ENCODE results near the gene OGG1. TPM values are rescaled to one million over a fixed set of nuclear protein-coding genes. Genes with fewer than 3 reads are reported as not detected.

Gene OGG1
- total and polyA plus RNA-seq, 2 experiments from 2014 or later = 23.0 to 36.5 TPM

DNA sequence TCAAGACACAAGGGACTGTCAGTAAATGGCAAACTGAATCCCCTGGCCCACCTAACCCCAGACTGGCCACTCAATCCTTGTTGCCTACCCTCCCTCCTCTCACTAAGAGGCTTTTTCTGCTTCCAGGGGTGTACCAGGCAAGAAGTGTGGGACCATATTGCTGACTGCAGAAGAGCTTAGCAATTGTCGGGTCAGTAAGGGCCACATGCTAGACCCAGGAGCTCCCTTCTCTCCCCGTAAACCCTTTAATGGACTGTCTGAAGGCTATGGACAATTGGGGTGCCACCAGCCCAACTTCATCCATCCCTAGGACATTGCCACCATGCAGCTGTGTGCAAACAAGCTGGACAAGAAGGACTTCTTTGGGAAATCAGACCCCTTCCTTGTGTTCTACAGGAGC, 37.3 kb upstream of the OGG1 start:
- in situ Hi-C loops (cut with MboI) = no loop called here

DNA sequence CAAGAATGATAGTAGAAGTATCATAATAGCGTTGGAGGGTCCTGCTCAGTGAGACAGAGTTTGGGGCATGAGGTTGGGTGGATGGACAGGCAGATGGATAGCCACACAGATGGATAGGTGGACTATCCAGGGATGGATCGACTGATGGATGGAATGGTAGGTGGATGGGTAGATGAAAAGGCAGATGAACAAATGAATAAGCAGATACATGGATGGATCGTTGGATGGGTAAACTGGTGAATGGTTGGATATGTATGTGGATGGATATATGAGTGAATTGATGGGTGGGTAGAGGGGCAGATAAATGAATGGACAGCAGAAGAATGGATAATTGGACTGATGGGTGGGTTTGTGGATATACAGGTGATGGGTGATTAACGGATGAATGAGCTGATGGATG, 36.6 kb upstream of the OGG1 start:
- no peaks in the 10 kb centered on the region for H3K9me2 ChIP-seq (ENCODE audit: insufficient read depth)
- no peaks in the 10 kb centered on the region for H3K79me2 ChIP-seq (ENCODE audit: insufficient read depth)
- H3K4me3 ChIP-seq = no peak overlapping the region
- DNase-seq = no peak
- H2AFZ ChIP-seq = no peak overlapping the region
- H3K27me3 ChIP-seq (replicated peaks; ENCODE audit: insufficient read depth) = 0 out of 2 replicates have a peak, but pooled peaks cover 10% of the 10 kb centered on the region
- H3K4me2 ChIP-seq (ENCODE audit: unreplicated experiment) = no peak overlapping the region
- no peaks in the 10 kb centered on the region for H3K36me3 ChIP-seq (ENCODE audit: low read depth)
- no peak overlapping the region for H3K9ac ChIP-seq
- no peaks in the 10 kb centered on the region for H4K20me1 ChIP-seq (ENCODE audit: insufficient read depth)
- in situ Hi-C loops (cut with MboI) = no loop called here
- no peaks in the 10 kb centered on the region for H3K9me3 ChIP-seq (ENCODE audit: low read depth)
- WGBS, 2 experiments (ENCODE audit: low coverage in 1 of 2, low lambda C conversion rate in 2 of 2, missing lambda C conversion rate in 2 of 2) = 59 to 66% methylated on average over 4 of the region's 4 CpGs
- H3F3A ChIP-seq (ENCODE audit: insufficient read depth) = 0 out of 2 replicates have a peak, but pooled peaks cover 5% of the 10 kb centered on the region
- H3K27ac ChIP-seq = no peak overlapping the region
- peaks cover 4% of the 10 kb centered on the region; the same call in 1 of the 2 replicates for H3K4me1 ChIP-seq (ENCODE audit: insufficient read depth)
- no peak for TF ChIP-seq EZH2phosphoT487 (IDR thresholded peaks at IDR 0.05; ENCODE audit: insufficient read depth, low read depth)
- TF ChIP-seq EZH2 (IDR thresholded peaks at IDR 0.05; ENCODE audit: insufficient read depth, poor library complexity, severe bottlenecking) = no peak

More for the DNA sequence above, 37.3 kb upstream of the OGG1 start:
- Histone ChIP-seq H3K4me3 (no peak overlapping the region), H3K4me2 (ENCODE audit: unreplicated experiment) (no peak overlapping the region), H3K27me3 (replicated peaks; ENCODE audit: insufficient read depth) (0 out of 2 replicates have a peak, but pooled peaks cover 10% of the 10 kb centered on the region), H3K36me3 (ENCODE audit: low read depth) (no peaks in the 10 kb centered on the region), H3K9ac (no peak overlapping the region), H3K4me1 (ENCODE audit: insufficient read depth) (peaks cover 4% of the 10 kb centered on the region; the same call in 1 of the 2 replicates), H3K27ac (no peak overlapping the region), H2AFZ (no peak overlapping the region), H4K20me1 (ENCODE audit: insufficient read depth) (no peaks in the 10 kb centered on the region), H3K79me2 (ENCODE audit: insufficient read depth) (no peaks in the 10 kb centered on the region), H3K9me2 (ENCODE audit: insufficient read depth) (no peaks in the 10 kb centered on the region), H3F3A (ENCODE audit: insufficient read depth) (0 out of 2 replicates have a peak, but pooled peaks cover 5% of the 10 kb centered on the region), H3K9me3 (ENCODE audit: low read depth) (no peaks in the 10 kb centered on the region)
- 63 to 72% methylated on average over 2 of the region's 2 CpGs for WGBS, 2 experiments (ENCODE audit: low coverage in 1 of 2, low lambda C conversion rate in 2 of 2, missing lambda C conversion rate in 2 of 2)
- DNase-seq = no peak
- TF ChIP-seq EZH2 (IDR thresholded peaks at IDR 0.05; ENCODE audit: insufficient read depth, poor library complexity, severe bottlenecking) = no peak
- TF ChIP-seq EZH2phosphoT487 (IDR thresholded peaks at IDR 0.05; ENCODE audit: insufficient read depth, low read depth) = no peak

DNA sequence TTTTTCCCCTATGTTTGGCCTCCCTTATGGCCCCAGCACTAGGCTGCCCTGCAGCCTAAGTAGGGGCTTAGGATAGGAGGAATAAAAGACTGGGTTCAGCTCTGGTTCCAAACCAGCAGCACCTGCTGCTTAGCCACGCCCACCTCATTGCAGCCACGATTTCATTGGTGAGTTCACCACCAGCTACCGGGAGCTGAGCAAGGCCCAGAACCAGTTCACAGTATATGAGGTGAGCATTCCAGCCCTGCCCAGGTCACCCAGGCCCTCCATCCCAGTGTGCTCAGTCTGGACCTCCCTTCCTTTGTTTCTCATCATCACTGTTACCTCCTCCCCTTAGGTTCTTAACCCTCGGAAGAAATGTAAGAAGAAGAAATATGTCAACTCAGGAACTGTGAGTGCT, 34.6 kb upstream of the OGG1 start:
- Histone ChIP-seq H3K4me1 (ENCODE audit: insufficient read depth) (peaks cover 4% of the 10 kb centered on the region; the same call in 1 of the 2 replicates), H3K79me2 (ENCODE audit: insufficient read depth) (no peaks in the 10 kb centered on the region), H4K20me1 (ENCODE audit: insufficient read depth) (no peaks in the 10 kb centered on the region), H3K9me3 (ENCODE audit: low read depth) (no peaks in the 10 kb centered on the region), H3F3A (ENCODE audit: insufficient read depth) (0 out of 2 replicates have a peak, but pooled peaks cover 5% of the 10 kb centered on the region), H3K4me2 (ENCODE audit: unreplicated experiment) (no peak overlapping the region), H3K4me3 (no peak overlapping the region), H3K27ac (no peak overlapping the region), H3K9me2 (ENCODE audit: insufficient read depth) (no peaks in the 10 kb centered on the region), H2AFZ (no peak overlapping the region), H3K9ac (no peak overlapping the region), H3K27me3 (replicated peaks; ENCODE audit: insufficient read depth) (0 out of 2 replicates have a peak, but pooled peaks cover 10% of the 10 kb centered on the region), H3K36me3 (ENCODE audit: low read depth) (no peaks in the 10 kb centered on the region)
- WGBS, 2 experiments (ENCODE audit: low coverage in 1 of 2, low lambda C conversion rate in 2 of 2, missing lambda C conversion rate in 2 of 2) = 12 to 17% methylated on average over 4 of the region's 4 CpGs
- in situ Hi-C loops (cut with MboI) = no loop called here
- DNase-seq = no peak
- TF ChIP-seq EZH2phosphoT487 (IDR thresholded peaks at IDR 0.05; ENCODE audit: insufficient read depth, low read depth) (no peak), EZH2 (IDR thresholded peaks at IDR 0.05; ENCODE audit: insufficient read depth, poor library complexity, severe bottlenecking) (no peak)

DNA sequence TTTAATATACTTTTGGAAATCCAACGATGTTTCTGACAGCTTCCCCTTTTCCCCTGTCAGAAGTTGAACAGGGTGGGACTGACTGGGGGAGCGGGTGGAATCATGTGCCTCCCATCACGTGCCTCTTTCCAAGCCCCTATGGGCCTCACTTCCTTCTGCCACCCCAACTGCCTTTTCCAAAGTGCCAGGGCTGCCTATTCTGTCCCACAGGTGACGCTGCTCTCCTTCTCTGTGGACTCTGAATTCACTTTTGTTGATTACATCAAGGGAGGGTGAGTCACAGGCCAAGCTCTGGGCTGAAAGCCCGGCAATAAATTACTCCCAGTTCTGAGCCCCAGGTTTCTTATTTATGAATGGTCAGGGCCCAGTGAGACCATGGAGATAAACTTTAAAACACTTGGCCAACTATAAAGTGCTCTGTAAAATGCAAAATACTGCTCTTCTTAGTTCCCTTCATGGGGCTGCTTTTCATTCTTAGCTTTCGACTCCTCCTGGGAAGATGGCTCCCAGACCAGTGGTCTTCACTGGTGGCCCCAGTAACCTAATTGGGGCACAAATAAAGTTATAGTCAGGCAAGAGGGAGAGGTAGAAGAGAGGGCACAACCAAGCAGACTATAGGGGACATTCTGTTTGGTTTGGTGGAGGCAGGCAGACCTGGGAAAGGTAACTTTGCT, 33.9 kb upstream of the OGG1 start:
- Histone ChIP-seq H3K4me3 (no peak overlapping the region), H2AFZ (no peak overlapping the region), H4K20me1 (ENCODE audit: insufficient read depth) (no peaks in the 10 kb centered on the region), H3F3A (ENCODE audit: insufficient read depth) (peaks cover 9% of the 10 kb centered on the region), H3K36me3 (ENCODE audit: low read depth) (no peaks in the 10 kb centered on the region), H3K4me2 (ENCODE audit: unreplicated experiment) (no peak overlapping the region), H3K27me3 (replicated peaks; ENCODE audit: insufficient read depth) (0 out of 2 replicates have a peak, but pooled peaks cover 10% of the 10 kb centered on the region), H3K9ac (no peak overlapping the region), H3K9me2 (ENCODE audit: insufficient read depth) (no peaks in the 10 kb centered on the region), H3K9me3 (ENCODE audit: low read depth) (no peaks in the 10 kb centered on the region), H3K79me2 (ENCODE audit: insufficient read depth) (no peaks in the 10 kb centered on the region), H3K4me1 (ENCODE audit: insufficient read depth) (peaks cover 8% of the 10 kb centered on the region), H3K27ac (no peak overlapping the region)
- DNase-seq = peak; percentile 96
- in situ Hi-C loops (cut with MboI) = no loop called here
- WGBS, 2 experiments (ENCODE audit: low coverage in 1 of 2, low lambda C conversion rate in 2 of 2, missing lambda C conversion rate in 2 of 2) = 17 to 19% methylated on average over 6 of the region's 6 CpGs
- TF ChIP-seq EZH2phosphoT487 (IDR thresholded peaks at IDR 0.05; ENCODE audit: insufficient read depth, low read depth) = no peak
- TF ChIP-seq EZH2 (IDR thresholded peaks at IDR 0.05; ENCODE audit: insufficient read depth, poor library complexity, severe bottlenecking) = no peak
